ENCODE data around the gene DEPDC1.
A peak's percentile ranks its signal among the peaks of the same experiment; 100 is the strongest.

DEPDC1 gene

DNA sequence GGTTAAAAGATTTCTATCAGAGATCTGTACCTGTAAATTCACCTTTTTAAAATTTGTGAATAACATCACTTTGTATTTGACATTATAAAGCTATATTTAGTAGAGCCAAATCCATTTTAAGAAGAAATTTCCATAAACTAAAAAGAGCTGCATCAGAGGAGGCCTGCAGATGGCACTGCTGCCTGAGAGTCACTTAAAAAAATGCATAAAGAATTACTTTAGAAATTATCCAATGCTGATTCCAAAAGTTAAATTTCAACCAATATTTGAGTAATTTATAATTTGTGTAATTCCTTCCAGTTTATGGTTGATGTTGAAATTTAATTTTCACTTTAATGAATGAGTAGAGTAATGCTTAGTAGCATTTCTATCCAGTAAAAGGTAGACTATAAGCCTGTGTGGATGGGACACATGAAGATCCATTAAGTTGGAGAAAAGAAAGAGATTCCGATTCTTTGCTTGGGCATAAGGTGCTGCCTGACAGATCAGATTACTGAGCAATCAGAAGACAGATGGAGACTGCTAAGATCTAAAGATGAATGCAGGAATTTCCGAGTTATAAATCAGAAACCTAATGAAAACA is 26.4 kb downstream of the DEPDC1 start:
- FAIRE-seq, result peak; percentile 68

DNA sequence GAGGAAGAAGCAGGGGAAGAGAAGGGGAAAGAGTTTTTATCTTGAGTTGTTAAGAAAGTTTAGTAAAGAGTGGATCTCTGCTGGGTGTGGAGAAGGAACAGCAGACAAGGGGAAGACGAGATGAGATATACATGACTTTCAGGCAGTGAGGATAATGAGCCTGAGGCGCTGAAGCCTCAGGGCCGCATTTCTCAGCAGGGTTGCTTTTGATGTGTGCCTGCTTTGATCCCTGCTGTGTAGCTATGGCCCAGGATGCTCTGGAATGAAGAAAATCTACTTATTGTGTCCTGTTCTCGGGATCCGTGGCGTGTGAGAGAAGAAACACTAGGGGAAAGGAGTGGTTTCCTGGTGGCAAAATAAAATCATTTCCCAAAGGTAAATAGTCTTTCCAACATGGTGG is 32.0 kb downstream of the DEPDC1 start:
- no peak for FAIRE-seq

DNA sequence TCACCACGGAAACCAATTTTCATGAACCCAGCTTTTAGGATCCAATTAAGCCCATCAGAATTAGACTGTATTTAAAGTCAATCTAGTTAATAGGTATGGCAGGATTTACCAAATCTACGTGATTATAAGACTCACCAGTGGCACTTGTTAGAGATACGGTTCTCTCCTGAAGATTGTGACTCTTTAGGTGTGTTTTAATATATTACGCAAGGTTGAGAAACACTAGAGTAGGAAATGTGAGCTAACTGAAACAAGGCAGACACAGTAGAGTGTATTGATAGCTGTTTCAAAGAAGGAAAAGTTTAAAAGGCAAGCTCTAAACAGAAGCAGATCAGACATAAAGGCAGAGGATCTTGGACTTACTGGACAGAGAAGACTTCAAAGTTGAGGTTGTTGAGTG is 35.9 kb downstream of the DEPDC1 start:
- no peak for FAIRE-seq

DNA sequence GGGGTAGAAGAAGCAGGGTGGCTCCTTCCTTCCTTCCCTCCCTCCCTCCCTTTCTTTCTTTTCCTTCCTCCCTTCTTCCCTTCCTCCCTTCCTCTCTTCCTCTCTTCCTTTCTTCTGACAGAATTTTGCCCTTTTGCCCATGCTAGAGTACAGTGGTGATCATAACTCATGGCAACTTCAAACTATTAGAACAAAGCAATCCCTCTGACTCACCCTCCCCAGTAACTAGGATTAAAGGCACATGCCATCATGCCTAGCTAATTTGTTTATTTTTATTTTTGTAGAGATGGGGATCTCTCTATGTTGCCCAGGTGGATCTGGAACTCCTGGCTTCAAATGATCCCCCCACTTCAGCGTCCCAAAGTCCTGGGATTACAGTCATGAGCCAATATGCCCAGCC is 37.1 kb downstream of the DEPDC1 start:
- no peak for FAIRE-seq

DNA sequence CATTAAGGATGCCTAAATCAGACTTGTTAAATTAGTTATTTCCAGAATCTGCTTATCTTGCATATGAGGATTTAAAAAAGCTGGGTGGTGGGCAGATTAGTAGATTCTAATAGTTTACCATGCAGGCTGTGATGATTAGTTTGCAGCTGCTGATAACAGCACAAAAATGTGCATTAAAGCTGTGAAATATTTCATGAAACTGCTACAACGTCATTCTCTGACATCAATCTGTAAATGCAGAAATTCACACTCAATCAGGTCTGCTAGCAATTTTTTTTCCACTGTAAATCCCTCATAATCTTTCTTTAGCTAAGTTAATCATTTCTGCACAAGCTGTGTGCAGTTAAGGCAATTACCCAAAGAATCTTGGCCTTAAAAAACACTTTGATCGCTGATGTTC is 37.8 kb downstream of the DEPDC1 start:
- no peak for FAIRE-seq

DNA sequence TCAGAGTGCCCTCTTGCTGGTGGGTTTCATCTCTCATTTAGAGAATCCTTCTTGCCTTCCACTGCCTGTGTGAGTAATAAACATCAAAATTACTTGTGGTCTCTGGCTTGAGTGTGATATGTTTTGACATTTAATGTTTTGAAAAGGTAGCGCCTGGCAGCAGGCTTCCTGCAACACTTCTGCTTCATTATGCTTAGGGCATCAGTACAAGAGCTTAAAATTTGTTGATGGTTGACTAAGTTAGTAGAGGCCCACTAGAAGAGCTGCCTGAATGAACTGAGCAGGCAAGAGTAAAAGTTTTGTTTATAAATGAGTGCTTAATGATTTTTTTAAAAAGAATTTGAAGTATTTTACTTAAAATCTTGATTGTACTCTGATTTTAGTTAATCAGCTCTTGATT is 40.7 kb downstream of the DEPDC1 start:
- no peak for FAIRE-seq

DNA sequence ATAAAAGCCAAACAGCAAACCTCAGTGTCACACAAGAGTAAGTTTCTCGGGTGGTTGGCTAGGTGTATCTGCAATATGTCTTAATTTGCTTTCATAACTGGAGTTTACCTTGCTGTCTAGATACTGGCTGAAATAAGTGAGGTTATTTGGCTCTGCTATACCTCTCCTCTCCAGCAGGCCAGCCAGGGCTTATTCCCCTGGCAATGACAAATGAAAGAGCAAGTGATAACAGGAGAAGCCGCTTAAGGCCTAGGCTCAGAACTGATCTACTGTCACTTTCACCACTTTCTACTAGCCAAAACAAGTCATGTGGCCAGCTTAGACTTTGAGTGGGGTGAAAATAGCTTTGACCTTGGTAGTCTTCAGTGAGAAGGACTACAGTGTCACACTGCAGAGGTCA is 42.3 kb downstream of the DEPDC1 start:
- no peak for FAIRE-seq

DNA sequence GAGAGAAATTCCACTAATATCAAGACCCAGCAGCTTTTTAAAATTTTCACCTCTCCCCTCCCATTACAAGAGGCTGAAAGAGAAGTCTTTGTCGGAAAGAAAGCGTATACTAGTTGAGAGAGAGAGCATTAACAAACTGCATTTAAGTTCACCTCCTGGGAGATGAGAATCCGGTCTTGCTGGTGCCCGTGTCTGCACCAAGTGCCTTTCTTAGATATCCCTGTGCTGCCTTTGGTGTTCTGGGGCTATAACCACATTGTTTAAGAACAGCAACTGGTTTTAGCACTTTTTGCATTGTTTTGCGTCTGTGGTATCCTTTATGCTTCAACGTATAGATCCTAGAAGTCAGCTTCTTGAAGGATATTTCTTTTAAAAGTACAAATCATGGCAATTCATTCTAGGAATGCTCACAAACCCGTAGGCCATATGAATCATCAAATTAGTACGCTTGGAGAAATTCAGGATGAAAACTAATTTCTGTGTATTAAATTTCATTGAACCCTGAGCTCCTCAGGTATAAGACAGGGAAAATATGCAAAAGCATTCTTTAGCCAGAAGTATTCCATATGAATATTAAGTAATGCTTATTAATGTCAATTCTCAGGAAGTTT is 43.7 kb downstream of the DEPDC1 start:
- FAIRE-seq, result no peak

DNA sequence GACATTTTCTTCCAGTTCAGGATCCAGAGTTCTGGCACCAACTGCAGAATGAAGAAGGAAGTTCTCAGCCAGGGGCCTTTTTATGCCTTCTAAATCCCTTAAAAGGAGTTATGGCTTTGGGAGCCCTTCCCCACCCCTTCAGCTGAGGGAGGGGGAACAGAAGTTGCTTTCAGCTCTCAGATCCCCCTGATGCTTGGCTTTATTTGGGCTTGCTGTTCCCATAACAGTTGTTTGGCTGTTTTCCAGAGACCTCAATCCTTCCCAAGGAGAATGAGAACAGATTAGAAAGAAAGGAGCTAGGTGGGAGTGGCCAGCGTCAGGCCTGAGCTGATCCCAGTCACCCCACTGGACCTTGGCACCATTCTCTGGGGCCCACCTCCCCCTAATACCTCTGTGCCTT is 47.0 kb downstream of the DEPDC1 start, which contains the start of gene RPE65:
TSS of gene RPE65 (minus strand) at position 54 of the 400 bp plus-strand sequence. CDS start at position 5, 49 bp downstream.
- no peak for FAIRE-seq

DNA sequence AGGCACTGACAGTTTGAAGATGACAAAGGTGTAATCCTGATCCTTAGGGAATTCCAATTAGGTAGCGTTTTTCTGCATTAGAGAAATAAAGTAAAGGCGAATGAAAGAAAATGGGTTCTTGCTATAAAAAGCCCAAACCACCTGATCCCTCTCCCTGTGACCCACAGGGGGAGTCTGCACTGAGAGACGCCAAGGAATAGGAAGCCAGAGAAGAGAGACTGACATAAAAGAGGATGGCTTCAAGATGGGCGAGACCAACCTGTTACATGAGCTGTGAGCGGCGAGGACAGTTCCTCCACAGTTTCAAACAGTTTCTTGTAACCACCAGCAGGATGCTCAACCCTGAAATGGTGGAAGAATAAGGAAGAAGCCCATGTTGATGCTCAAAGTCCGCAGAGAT is 48.5 kb downstream of the DEPDC1 start:
- FAIRE-seq, result no peak

DNA sequence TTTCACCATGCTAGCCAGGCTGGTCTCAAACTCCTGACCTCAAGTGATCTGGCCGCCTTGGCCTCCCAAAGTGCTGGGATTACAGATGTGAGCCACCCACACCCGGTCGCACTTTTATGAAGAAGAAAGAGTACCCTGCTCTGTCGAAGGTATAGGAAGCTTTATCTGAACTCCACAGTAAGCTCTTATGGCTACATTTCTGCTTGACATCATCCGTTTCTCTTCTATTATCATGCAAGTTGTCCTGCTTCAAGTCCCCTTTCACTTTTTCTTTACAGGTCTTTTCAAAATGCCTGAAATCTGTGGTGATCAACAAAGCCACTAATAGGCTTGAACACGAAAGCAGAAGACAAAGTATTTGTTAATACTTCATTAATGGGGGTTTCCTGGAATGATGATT is 51.2 kb downstream of the DEPDC1 start:
- FAIRE-seq, result no peak

DNA sequence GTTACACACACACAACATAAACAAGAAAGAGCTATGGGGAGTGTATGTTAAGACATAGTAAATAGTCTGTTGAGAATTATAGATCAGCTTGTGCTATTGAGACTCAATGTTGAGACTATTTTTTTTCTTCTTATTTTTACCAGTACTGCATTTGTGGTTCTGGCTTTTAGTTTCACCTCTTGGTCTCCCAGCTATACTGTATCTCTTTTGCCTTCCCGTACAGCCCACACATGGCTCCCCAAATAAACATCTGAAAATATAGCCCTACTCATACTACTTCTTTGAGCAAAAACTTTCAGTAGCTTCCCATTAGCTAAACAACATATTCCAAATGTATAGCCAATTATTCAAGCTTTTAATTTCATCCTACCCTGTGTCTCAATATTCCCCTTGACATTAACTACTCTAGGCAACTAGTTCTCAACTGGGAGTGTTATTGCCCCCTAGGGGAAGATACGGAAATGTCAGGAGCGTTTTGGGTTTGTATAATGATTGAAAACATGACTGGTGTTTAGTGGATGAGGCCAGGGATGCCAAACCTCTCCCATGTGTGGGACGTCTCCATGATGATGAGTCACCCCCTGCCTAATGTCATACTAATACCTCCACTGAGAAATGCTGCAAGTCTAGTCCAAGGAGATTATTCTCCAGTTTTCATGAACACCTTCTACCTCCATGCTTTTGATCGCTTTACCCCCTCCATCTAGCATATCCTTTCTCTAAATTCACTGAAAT is 53.9 kb downstream of the DEPDC1 start:
- FAIRE-seq, result no peak

DNA sequence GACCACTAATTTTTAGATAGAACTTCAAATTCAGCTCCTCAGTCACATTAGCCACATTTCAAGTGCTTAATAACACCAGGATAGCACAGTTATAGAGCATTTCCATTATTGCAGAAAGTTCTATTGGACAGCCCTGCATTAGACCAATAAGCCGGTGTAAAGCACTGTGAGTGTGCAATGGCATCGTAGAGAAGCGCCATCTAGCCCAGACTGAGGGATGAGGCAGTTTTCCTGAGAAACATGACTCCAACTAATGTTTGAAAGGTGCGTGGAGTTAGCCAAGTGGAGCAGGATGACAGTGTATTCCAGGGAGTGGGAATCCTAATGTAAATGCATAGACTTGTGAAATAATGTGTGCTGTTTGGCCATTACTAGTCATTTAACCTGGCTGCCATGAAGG is 54.9 kb downstream of the DEPDC1 start:
- no peak for FAIRE-seq

DNA sequence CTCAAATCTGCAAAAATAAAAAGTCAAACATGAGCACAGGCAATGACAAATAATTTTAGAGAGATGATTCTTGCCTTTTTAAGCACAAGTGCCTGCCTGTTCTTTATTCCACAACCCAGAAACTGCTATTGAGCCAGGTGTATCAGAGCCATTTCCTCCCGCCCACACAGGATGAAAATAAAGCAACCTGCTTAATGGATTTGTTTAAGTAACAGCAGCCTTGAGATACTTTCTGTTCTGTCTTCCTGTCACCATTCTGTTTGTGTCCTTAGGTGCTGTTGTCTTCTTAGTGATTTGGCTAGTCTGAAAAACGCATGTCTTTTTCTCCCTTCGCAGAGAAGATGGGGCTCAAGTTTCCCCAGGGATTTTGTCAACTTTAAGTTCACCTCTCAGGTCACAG is 58.6 kb downstream of the DEPDC1 start:
- no peak for FAIRE-seq

DNA sequence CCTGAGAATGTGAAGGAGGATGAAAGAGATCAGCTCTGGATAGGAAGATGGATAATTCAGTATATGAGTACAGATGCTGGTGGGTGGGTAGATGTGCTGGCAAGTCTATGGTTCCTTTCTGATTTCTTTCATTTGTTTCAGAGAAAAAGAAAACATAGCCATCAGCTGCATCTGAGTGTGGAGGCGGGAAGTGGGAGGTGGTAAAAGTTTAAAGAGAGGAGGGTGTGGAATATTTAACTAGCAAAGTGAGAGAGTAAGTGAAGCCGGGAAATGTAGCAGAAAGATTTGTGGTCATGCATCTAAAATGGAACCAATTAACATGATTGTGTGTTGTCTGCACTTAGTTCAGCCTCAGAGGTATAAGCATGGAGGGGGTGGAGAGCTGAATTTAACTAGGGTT is 63.5 kb downstream of the DEPDC1 start:
- no peak for FAIRE-seq

DNA sequence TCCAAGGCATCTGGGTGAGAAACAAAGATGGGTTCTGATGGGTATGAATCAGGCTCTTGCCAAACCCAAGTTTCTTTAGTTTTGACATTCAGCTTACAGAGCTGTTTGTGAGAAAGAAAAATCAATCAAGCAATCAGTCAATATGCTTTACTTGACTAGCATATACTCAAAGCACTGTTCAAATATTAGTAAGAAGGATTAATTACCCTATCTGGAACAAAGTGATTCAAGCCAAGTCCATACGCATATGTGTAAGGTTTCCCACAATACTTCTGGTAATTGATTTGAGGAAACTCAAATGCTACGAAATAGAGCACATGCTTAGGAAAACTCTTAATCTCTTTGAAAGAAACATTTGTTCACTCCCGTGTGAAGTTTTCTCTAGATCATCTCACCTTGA is 65.8 kb downstream of the DEPDC1 start:
- FAIRE-seq, result no peak

DNA sequence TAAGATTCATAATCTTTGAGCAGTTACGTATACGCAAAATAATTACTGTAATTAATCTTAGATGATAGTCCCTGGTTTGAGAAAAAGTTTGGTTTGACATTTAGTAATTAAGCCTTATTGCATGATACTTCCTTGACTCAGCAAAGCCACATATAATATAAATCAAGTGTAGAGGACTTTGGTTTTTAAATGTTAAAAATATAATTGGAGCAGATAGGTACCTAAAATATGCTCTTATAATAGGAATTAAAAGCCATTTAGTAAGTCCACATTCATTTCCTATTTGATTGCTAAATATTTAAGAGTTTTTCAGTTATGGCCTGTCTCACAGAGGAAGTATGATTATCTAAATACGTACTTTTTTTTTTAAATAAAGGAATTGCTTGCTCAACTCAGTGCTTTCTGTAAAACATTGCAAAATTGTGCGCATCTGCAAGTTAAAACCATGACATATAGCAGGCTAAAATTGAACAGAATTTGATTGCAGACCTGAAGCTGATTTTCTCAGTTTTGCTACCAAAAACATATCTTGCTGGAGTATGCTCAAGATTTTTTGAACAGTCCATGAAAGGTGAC is 67.6 kb downstream of the DEPDC1 start:
- FAIRE-seq, result no peak

DNA sequence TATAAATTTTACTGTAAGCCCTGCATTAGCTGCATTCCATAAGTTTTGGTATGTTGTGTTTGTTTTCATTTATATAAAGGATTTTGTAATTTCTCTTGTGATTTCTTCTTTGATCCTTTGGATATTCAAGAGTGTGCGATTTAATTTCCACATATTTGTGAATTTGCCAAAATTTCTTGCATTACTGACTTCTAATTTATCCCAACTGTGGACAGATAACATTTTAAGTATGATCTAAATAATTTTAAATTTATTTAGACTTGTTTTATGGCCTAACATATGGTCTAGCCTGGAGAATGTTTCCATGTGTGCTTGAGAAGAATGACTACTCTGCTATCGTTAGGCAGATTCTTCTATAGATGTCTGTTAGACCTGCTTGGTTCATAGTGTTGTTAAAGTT is 70.3 kb downstream of the DEPDC1 start:
- FAIRE-seq, result peak; percentile 87
